Raji (cell line): ENCODE data around the gene PPP6C.

Experiments used
- POLR2A ChIP-seq: IDR thresholded peaks from 2 replicates; pipeline ENCODE4 v1.6.1; 2011; ENCODE audit warnings: low read depth, low read length, control low read depth; ENCODE audit not compliant: insufficient read depth

PPP6C gene

GRCh38 chr9:125183561-125183960 lies 6.0 kb downstream of the PPP6C start:
- no peak for TF ChIP-seq POLR2A

GRCh38 chr9:125183054-125183453 lies 6.5 kb downstream of the PPP6C start:
- TF ChIP-seq POLR2A: no peak

DNA sequence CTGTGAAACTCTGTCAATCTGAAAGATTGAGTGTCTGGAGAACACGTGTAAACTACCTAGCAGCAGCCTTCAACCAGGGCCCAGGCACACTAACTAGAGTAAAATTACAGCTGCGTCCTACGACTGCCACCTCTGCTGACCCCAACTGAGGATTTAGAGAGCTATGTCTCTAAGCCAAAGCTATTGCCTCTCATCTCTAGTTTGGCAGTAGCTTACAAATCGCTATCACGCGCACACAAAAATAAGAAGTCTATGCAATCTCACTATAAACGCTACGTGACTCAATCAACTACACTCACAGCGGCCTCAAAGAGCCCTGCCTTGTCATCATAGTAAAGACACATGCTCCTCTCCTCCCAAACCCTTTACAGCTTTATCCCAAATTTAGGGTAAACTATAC lies 8.7 kb downstream of the PPP6C start:
- no peak for TF ChIP-seq POLR2A

DNA sequence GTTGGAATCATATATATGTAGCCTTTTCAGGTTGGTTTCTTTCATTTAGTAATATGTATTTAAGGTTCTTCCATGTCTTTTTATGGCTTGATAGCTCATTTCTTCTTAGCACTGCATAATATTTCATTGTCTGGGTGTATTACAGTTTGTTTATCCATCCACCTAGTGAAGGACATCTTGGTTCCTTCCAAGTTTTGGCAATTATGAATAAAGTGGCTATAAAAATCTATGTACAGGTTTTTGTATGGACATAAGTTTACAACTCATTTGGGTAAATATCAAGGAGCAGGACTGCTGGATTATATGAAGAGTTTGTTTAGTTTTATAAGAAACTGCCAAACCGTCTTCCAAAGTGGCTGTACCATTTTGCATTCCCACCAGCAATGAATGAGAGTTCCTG lies 11.7 kb downstream of the PPP6C start:
- no peak for TF ChIP-seq POLR2A

GRCh38 chr9:125176636-125177035 lies 13.0 kb downstream of the PPP6C start:
- TF ChIP-seq POLR2A: no peak

DNA sequence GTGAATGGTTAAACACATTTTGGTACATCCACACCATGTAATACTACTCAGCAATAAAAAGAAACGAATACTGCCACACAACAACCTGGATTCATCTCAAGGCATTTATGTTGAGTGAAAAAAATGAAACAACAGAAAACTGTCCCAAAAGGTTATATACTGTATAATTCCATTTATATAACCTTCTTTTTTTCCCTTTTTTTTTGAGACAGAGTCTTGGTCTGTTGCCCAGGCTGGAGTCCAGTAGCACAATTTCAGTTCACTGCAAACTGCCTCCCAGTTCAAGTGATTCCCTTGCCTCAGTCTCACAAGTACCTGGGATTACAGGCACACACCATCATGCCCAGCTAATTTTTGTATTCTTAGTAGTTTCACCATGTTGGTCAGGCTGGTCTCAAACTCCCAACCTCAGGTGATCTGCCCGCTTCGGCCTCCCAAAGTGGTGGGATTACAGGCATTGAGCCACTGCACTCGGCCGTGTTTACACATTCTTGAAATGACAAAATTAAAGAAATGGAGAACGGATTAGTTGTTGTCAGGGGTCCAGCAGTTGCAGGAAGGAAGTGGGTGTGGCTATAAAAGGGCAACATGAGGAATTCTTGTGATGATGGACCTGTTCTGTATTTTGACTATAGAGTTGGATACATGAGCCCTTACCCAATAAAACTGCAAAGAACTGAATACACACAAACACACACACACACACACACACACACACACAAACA lies 17.4 kb downstream of the PPP6C start:
- no peak for TF ChIP-seq POLR2A

DNA sequence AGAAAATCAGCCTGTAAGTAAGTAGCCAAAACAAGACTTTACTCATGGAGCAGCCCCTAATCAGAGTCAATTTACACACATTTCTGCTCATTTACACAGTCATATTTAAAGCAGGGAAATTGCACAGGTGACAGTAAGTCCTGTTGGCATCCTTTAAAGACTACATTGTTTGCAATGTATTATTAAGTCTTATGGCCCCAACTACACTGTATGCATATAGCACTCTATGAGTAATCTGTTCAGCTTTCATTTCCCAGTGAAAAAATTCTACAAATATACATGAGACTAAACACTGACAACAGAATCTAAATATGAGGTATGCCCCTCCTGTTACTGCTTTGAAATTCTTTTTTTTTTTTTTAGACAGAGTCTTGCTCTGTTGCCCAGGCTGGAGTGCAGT lies 19.7 kb downstream of the PPP6C start:
- TF ChIP-seq POLR2A: no peak

GRCh38 chr9:125166762-125167161 lies 22.8 kb downstream of the PPP6C start:
- no peak for TF ChIP-seq POLR2A

- no peak for TF ChIP-seq POLR2A
Measured at GRCh38 chr9:125161284-125161918, 28.2 kb downstream of the PPP6C start.

DNA sequence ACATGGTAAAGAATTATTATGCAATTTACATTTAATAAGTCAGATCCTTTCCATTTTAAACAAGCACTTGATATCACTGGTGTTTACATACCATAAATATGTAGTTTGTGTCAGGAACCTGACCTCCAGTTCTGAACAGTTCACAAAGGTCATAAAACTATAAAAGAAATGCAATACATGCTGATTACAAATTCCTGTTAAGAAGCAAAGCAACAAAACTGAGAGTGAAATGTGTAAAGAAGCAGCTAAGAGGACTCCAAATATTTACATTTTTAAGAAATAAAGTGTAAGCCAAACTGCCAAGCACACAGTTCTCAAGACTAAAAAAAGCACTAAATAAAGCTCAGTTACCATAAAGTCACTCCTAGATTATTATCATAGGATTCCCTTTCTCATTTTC lies 28.9 kb downstream of the PPP6C start:
- no peak for TF ChIP-seq POLR2A

DNA sequence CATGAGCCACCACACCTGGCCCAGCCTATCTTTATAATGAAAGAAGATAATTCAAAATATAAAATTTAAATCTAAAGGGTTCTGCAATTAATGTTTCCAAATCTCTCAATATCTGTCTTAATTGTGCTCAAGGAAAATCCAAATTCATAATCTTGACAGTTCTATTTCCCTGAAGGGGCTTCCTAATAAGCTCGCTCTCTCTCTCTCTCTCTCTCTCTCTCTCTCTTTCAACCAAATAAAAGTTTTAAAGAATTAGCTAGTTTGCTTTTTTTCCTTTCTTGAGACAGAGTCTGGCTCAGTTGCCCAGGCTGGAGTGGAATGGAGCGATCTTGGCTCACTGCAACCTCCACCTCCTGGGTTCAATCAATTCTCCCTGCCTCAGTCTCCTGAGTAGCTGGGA lies 33.1 kb downstream of the PPP6C start:
- TF ChIP-seq POLR2A: no peak

GRCh38 chr9:125153712-125154367 lies 35.8 kb downstream of the PPP6C start:
- no peak for TF ChIP-seq POLR2A

DNA sequence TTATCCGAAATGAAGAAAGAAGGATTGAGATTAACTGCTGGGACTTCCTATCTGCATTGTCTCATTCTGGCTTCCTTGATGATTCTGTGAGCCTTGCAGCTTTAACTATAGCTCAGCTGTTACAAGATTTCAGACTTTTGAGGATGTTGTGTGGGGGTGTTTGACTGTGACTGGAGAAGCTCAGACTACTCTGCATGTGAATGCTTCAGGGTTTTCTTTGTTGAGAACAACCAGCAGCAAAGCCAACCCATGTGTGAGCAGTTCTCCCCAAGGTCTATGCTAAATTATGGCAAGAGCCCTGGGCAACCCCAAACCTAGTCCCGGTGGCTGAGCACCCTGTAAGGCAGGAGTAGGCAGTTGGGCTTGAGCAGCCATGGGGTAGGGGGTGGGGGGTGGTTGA lies 37.9 kb downstream of the PPP6C start:
- TF ChIP-seq POLR2A: no peak

DNA sequence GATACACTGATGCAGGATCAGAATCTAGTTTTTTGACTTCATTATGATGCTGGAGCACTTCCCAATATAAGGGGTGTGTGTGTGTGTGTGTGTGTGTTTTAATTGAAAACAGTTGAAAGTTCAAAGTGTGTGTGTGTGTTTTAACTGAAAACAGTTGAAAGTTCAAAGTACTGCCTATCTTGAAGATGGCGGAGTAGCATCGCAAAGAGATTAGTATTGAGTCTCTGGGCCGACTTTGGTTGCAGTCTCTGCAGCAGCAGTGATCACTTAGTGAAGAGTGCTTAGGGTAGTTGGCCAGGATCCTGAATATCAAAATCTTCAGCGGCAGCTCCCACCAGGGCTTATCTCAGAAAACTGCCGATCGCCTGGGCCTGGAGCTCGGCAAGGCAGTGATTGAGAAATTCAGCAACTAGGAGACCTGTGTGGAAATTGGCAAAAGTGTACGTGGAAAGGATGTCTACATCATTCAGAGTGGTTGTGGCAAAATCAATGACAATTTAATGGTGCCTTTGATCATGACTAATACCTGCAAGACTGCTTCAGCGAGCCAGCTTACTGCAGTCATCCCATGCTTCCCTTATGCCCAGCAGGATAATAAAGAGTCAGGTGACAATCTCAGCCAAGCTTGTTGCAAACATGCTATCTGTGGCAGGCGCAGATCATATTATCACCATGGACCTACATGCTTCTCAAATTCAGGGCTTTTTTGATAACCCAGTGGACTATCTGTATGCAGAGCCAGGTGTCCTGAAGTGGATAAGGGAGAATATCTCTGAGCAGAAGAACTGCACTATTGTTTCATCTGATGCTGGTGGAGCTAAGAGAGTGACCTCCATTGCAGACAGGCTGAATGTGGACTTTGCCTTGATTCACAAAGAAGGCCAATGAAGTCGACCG lies 39.0 kb downstream of the PPP6C start:
- no peak for TF ChIP-seq POLR2A

- no peak for TF ChIP-seq POLR2A
Measured at GRCh38 chr9:125147401-125147951, 42.1 kb downstream of the PPP6C start.
